Sciatic nerve (tissue), 2 donors: ENCODE data around the gene TOP2A. TPM values are rescaled to one million over a fixed set of nuclear protein-coding genes. Genes with fewer than 3 reads are reported as not detected.

Source experiments
- ATAC-seq: fragments of 200-7000 bp; cut with Tn5 transposase; one replicate; pipeline ENCODE4 v1.9.1; 2020; ENCODE audit warnings: mild to moderate bottlenecking, moderate library complexity
- DNase-seq: peaks from one replicate; pipeline ENCODE4 v3.0.0-alpha.2; 2020; ENCODE audit warnings: low spot score
- intact Hi-C: fragments of 100-400 bp; cut with DNase I; formaldehyde crosslinking; loops from one replicate; pipeline ENCODE4 v1.14.2; 2022
- total RNA-seq: library from RNA; stranded (reverse); fragmentation: NEBNext Ultra II Directional; extraction: Animal tissue kit (Norgen Biotek cat#: 25700); gene quantifications from one replicate; pipeline ENCODE4 v1.2.1, GENCODE V29; 2021
- donor health status: DM: no; HTN: no; CAD: no.
- donor health status: DM: no; HTN: no; CAD: no.

TOP2A gene, protein sequence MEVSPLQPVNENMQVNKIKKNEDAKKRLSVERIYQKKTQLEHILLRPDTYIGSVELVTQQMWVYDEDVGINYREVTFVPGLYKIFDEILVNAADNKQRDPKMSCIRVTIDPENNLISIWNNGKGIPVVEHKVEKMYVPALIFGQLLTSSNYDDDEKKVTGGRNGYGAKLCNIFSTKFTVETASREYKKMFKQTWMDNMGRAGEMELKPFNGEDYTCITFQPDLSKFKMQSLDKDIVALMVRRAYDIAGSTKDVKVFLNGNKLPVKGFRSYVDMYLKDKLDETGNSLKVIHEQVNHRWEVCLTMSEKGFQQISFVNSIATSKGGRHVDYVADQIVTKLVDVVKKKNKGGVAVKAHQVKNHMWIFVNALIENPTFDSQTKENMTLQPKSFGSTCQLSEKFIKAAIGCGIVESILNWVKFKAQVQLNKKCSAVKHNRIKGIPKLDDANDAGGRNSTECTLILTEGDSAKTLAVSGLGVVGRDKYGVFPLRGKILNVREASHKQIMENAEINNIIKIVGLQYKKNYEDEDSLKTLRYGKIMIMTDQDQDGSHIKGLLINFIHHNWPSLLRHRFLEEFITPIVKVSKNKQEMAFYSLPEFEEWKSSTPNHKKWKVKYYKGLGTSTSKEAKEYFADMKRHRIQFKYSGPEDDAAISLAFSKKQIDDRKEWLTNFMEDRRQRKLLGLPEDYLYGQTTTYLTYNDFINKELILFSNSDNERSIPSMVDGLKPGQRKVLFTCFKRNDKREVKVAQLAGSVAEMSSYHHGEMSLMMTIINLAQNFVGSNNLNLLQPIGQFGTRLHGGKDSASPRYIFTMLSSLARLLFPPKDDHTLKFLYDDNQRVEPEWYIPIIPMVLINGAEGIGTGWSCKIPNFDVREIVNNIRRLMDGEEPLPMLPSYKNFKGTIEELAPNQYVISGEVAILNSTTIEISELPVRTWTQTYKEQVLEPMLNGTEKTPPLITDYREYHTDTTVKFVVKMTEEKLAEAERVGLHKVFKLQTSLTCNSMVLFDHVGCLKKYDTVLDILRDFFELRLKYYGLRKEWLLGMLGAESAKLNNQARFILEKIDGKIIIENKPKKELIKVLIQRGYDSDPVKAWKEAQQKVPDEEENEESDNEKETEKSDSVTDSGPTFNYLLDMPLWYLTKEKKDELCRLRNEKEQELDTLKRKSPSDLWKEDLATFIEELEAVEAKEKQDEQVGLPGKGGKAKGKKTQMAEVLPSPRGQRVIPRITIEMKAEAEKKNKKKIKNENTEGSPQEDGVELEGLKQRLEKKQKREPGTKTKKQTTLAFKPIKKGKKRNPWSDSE (N-terminal part only)
- 1.4 TPM for total RNA-seq

DNA sequence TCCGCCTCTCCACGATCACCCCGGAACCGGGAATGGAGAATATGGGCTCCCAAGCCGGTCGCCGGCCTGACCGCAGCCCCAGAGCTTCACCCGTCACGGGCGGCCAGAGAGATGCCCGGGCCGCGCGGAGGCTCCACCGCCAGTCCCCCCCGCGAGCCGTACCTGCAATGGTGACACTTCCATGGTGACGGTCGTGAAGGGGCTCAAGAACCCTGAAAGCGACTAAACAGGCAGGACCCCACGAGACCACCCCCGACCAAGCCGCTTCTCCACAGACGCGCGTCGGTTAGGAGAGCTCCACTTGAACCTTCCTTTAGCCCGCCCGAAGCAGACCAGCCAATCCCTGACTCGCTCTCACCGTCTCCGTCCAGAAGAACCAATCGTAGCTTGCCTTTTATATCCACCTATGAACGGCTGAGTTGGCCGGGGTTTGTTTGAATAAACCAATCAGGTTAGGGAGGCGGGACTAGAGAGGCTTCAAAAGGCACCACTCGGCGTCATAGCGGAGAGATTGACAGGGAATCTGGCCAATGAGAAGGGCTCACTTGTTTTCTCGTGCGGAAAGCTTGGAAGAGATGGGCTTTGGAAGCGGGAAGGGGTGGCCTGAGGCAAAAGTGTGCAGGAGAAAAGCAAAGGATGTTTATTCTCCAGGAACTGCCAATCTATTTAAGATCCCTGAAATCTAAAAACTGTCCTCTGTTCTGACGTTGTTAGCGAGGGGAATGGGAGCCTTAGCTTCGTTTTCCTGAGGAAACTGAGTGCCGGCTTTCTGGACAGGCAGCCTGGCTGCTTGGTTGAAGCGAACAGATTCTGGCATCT, at the start of gene TOP2A:
TOP2A (minus strand) TSS at position 288 of the 819 bp plus-strand sequence; CDS start at position 183, 105 bp downstream.
- DNase-seq (peak; percentile 98), ATAC-seq (peak; percentile 100)
- intact Hi-C loops = no loop called here

DNA sequence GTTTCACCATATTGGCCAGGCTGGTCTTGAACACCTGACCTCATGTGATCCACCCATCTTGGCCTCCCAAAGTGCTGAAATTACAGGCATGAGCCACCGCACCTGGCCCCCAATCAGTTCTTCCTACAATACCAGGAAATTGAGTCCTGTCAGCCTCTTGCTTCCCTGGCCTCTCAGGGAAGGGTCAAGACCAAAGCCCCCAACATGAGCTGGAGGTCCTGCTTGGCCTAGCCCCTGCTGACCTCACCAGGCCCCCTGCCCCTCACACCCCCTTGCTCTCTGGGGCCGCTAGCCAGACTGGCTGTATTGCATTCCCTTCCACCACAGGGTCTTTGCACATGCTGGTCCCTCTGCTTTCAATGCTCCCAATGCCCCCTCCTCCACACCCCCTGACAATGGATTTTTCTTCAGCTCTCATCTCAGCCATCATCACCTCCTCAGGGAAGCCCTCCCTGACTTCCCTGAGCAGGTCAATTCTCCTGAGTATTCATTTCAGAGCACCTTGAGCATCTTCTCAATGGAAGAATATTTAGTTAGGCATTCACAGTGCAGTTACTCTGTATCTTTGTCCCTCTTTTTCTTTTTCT, 49.7 kb upstream of the TOP2A start:
- DNase-seq (no peak), ATAC-seq (no peak)
- intact Hi-C loops = no loop called here

DNA sequence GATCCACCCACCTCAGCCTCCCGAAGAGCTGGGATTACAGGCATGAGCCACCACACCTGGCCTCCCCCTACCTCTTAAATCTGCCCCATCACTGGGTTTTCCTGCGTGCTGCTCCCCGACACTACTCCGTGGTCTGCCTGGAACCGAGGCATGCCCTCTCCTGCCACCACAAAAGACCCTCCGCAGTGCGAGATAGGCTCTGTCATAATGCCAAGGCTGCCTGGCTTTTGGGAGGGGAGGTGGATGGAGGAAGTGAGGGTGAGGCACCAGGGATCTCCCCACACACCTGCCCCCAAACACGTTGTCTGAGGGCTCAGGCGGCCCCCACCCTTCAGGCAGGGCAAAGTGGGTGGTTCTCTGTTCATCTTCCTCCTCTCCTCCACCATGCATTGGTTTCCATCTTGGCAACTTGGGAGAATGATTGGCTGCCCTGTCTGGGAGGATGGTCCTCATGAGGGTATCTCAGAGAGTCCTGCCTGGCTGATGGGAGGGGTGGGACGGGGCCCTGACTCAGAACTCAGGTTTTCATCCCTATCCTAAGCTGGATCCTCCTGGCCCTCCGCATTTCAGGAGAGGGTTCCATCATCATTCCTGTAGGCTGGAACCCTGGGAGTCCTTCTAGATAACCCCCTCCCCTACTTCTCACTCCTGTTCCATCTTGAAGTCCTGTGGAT, 48.7 kb upstream of the TOP2A start:
- DNase-seq (no peak), ATAC-seq (no peak)
- intact Hi-C loops = no loop called here

DNA sequence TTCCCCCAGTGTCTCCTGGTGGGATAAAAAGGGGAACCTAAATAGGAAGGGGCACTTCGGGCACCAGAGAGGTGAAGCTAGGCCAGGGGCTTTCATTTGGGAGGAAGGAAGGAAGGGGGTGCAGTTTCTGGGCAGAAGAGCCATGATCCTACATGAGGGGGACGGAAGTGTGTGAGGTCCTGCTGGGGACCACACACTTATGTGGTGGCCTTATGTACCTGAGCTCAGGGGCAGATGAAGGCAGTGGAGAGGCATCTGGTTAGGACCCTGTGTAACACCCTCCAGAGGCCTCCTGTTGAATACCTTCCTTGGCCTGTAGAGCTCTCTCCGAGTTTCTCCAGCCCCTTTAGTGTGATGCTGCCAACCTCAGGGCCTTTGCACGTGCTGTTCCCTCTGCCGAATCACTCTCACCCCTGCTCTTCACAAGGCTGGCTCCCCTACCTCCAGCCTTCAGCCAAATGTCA, 46.7 kb upstream of the TOP2A start:
- intact Hi-C loops = no loop called here
- DNase-seq = no peak

DNA sequence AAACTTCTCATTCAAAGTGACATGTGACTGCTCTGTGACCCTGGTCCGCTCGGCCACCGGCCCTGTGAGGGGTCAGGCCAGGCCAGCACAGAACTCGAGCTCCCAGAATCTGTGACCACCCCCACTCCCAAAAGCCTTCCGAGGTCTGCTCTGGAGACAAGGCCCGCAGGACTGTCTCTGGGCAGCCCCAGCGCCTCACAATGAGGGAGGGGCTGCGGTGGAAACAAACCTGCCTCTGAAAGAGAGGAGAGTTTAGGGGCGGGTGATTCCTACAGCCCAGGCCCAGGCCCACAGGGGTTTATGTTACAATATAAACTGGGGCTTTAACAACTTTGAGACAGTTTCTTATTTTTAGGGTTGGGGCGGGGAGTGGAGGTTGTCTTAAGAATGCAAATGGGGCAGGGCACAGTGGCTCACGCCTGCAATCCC, 45.4 kb upstream of the TOP2A start:
- ATAC-seq (peak; percentile 28), DNase-seq (peak; percentile 70)
- intact Hi-C loops = no loop called here

More for the DNA sequence above, 46.7 kb upstream of the TOP2A start:
- no peak for ATAC-seq

DNA sequence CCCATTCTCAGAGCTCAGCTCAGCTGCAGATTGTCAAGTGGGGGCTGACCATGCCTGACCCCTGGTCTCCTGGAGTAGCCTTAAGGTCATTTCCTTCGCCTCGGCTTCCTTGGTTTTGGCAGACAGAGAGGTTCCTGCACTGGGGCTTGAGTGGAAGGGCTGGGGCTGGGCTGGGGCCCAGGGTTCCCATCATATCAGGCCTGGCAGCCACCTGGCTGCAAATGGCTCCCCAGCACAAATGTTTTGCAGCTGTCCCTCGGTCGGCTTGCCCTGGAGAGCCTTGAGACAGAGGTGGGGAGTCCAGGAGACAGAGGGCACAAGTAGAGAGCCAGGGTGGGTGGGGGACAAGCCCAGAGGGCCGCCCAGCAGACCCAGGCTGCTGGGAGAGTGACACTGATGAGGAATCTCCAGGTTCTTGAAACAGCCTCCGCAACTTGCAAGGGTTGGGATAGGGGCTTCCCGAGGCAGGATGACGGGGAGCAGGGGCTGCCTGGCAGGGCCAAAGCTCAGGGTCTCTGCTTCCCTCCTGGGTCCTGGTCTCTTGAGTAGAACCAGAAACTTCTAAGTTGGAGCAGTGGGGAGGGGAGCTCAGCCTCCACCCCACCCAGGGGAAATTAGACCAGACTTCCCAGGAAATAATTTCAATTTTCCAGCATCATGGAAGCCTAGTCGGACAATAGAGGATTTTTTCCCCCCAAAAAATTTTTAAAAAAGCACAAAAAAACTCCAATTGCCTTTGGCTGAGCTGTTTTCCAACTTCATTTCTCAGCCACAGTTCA, 44.8 kb upstream of the TOP2A start:
- intact Hi-C loops = no loop called here
- DNase-seq = no peak
- ATAC-seq = peak; percentile 7

DNA sequence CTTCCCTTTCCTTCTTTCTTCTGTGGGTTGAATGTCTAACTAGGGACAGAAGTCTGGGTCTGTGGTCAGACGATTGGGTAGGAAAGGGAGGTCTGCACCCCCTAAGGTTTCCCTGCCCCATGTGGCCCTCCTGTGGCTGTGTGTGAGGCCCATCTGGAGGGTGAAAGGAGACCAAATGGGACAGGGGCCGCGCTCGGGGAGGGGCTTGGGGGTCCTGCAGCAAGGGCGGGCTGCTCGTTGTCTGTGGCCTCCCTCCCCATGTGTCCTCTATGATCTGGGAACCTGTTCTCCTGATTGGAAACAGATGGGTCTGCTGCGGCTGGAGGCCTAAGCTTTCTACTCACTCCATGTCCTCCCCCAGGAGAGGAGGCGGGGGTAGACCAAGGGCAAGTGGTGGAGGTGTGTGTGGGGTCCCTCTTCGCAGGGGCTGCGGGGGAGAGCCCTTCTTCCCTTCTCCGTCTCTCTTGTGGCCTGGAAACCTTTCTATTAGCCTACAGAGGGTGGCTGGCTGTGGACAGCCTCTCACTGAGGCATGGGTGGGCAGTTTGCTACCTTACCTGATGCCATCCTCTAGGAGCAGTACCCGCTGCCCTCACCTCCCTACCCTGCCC, 44.1 kb upstream of the TOP2A start:
- intact Hi-C loops = no loop called here
- no peak for DNase-seq
- ATAC-seq = peak; percentile 3

DNA sequence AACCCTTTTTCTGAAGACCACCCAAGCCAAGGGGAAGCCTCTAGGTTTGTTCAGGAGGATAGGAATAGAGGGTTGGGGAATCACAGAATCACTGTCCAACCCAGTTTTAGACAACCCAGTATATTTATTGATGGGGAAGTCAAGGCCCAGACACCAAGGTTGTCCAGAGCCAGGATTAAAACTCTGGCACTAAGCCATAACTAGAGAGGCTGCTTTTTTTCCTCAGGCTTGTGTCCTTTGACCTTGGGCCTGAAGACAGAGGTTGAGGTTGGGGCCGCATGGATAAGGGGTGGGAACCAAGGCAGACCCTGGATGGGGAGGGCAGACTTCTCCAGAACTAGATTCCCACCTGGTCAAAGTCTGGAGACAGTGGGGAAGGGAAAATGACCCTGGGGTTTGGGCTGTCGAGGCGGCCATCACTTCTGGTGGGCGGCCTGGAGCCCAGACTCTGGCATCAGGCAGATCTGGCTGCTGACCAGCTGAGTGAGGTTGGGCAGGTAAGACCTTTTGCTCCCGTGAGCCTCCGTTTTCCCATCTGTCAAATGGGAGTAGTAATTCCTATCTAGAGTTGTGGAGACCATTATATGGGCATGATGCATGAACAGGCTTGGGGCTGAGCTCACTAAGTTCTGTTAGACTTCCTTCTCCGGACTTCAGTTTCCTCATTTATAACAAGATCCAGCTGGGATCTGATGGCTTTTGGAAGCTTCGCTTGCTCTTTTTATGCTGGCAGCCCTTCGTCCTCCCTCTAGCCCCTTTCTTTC, 43.5 kb upstream of the TOP2A start:
- DNase-seq = no peak
- intact Hi-C loops = no loop called here
- ATAC-seq = peak; percentile 4

DNA sequence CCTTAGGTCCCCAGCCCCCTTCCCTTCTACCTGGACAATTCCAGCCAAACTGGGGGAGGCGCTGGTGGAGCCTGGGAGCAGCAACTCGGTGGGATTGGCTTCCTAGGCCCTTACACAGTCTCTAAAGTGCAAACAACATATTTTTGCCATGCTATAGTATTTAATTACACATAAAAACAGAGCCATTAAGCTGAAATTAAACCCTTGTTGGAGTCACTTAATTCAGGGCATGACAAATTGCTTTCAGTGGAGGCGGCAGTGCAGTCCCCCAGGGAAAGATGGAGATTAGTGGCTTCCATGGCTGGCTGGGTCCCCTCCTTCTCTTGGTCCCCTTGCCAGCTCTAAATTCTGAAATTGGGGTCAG, 42.9 kb upstream of the TOP2A start:
- no peak for ATAC-seq
- intact Hi-C loops = no loop called here
- DNase-seq = no peak

DNA sequence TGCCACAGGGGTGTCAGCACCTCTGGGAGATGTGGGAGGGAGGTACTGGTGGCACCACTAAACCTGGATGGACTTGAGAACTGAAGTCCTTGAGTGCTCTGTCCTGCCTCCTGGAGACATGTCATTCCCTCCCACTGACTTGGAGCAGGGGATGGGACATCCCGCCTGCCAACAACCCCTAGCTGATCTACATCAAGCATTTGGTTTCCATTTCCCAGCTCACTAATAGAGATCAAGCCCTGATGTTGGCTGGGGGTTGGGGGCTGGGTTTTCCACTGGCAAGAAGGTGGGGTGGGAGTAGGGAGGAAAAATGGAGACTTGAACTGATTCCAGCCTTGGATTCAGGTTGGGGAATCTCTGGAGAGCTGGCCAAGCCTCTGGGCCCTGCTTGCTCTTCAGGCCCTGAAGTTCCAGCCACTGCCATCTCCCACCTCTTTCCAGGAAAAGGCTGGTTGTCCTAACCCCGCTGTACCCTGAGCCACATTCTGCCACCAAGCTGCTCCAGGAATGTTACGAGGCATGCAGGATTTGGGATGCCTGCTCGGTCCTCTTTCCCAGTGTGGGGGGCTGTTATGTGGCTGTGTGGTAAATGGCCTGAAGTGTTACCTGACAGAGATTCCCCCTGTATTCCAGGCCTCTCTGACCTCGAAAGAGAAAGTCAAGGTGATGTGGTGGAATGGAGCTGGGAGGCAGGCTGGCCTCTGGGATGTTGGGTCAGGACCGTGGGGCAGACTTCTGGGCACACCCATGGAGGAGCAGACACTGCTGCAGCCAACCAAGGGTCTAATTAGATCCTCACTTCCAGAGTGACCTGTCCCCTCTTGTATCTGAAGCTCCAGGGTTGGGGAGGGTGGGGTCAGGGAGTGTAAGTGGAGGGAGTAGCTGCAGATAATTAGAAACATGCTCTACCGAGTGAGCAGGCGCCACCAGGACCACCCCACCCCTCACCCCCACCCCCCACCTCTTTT, 42.2 kb upstream of the TOP2A start:
- ATAC-seq (peak; percentile 1), DNase-seq (no peak)
- intact Hi-C loops = no loop called here

DNA sequence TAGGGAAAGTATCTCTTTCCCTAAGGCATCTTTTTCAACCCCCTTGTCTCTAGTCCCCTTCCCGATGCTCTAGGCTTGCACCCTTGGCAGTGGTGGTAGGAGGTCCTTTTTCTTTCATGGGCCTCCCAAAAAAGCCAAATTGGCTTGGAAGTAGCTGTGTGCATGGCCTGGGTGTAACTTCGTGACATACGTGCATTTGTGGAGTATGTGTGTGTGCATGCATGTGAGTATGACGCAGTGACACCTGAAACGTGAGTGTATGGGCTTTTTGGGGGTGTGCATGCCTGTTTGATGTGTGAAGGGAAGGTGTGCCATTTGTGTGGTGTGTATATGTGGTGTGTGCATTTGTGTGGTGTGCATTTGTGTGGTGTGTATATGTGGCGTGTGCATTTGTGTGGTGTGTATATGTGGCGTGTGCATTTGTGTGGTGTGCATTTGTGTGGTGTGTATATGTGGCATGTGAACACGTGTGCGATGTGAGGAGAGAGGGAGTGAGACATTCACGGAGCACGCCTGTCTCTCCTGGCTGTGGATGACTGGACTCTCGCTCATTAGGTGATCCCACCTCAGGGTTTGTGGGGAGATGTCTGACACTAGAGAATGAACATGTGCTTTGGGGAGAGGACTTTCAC, 41.3 kb upstream of the TOP2A start:
- DNase-seq (no peak), ATAC-seq (no peak)
- intact Hi-C loops = no loop called here

DNA sequence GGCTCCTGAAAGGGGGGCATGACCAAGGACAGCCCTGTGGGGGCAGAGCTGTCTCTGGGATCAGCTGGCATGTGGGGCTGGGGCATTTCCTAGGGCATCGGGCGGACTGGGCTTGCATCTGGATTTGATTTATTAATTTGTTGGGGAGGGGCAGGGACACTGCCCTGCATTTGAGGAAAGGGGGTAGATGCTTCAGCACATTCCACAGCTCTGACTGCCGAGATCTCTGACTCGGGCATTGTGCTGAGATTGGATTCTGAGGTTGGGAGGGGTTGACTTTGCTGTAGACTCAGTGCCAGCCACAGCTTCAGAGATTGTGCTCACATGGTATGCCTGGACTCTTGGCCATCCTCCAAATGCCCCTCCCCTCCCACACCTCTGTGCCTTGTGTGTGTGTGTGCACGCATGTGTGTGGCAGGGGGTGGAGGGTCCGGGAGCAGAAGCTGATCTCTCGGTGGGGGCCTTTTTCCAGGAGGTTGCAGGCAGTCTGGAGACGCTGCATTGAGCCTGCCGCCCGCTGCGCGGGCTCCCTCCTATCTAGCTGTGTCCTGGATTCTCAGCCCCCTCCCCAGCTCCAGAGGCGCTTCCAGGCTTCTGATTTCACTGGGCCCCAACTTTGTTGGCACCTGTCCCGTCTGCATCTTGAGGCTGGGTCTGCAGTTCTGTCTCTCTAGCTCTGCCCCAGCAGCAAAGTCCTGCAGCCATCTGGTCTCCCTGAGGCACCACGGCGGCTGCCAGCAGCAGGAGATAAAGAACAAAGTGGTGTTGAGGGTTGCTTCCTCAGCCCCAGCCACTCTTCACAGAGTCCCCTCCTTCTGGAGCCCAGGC, 40.5 kb upstream of the TOP2A start:
- peak; percentile 79 for DNase-seq

DNA sequence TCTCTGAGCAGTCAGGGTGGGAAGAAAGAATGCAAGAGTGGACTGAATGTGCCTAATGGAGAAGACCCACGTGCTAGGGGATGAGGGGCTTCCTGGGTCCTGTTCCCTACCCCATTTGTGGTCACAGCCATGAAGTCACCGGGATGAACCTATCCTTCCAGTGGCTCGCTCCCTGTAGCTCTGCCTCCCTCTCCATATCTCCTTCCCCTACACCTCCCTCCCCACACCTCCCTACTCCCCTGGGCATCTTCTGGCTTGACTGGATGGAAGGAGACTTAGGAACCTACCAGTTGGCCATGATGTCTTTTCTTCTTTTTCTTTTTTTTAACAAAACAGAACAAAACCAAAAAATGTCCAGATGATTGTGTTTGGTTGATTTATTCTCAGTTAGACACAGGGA, 39.7 kb upstream of the TOP2A start:
- DNase-seq = no peak
- ATAC-seq = no peak
- intact Hi-C loops = no loop called here

More for the DNA sequence above, 40.5 kb upstream of the TOP2A start:
- peak; percentile 21 for ATAC-seq
- intact Hi-C loops = no loop called here
